Measurements from ENCODE around the gene E2F4.

DNA sequence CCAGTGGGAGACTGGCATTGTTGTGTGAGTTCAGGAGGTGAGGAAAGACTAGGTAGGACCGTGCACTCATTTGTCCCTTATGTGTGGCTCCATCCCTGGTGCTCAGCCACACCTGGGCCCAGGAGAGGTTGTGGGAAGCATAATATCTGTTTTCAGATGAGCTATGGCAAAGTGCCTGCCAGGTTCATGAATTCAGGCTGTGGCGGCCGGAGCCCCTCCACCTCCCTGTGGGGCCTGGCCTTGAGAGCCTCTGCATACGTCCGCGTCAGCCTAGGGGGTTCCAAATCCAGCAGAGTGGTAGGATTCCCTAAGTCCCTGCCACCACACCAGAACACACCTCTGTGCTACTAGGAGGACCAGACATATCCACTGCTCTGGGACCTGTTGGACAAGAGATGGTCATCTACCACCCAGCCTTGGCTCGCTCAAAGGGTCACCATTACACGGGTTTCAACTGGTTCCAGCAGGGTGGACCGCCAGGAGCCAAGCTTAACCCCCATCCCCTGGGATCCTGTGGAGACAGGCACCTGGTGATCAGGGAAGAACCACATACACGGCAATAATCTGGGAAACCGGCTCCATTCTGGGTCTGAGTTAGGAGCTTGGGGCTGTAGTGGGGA, 43.2 kb upstream of the E2F4 start:
- TF ChIP-seq, protein P1, sequence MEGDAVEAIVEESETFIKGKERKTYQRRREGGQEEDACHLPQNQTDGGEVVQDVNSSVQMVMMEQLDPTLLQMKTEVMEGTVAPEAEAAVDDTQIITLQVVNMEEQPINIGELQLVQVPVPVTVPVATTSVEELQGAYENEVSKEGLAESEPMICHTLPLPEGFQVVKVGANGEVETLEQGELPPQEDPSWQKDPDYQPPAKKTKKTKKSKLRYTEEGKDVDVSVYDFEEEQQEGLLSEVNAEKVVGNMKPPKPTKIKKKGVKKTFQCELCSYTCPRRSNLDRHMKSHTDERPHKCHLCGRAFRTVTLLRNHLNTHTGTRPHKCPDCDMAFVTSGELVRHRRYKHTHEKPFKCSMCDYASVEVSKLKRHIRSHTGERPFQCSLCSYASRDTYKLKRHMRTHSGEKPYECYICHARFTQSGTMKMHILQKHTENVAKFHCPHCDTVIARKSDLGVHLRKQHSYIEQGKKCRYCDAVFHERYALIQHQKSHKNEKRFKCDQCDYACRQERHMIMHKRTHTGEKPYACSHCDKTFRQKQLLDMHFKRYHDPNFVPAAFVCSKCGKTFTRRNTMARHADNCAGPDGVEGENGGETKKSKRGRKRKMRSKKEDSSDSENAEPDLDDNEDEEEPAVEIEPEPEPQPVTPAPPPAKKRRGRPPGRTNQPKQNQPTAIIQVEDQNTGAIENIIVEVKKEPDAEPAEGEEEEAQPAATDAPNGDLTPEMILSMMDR (conservative IDR thresholded peaks at IDR 0.05; ENCODE audit: low read length): no peak
- TF ChIP-seq EZH2phosphoT487 (IDR thresholded peaks at IDR 0.05; ENCODE audit: borderline replicate concordance): no peak
